ENCODE results near the gene CENPP.

The CENPP gene

GRCh38 chr9:92295827-92296258 is 29.9 kb upstream of the CENPP start:
- Histone ChIP-seq H3K9ac (ENCODE audit: low read length) (no peak overlapping the region), H3K27me3 (ENCODE audit: low read depth, low read length) (no peaks in the 10 kb centered on the region), H3K4me3 (ENCODE audit: low read length) (no peak overlapping the region), H3K9me3 (ENCODE audit: insufficient read depth, low read length) (no peaks in the 10 kb centered on the region), H3K36me3 (replicated peaks; ENCODE audit: low read depth, low read length) (peaks cover 45% of the 10 kb centered on the region), H3K4me1 (ENCODE audit: low read length) (peaks cover 29% of the 10 kb centered on the region), H4K20me1 (ENCODE audit: insufficient read depth, low read length) (peaks cover 13% of the 10 kb centered on the region), H3K79me2 (ENCODE audit: low read length) (peaks cover 46% of the 10 kb centered on the region), H2AFZ (ENCODE audit: low read depth, low read length) (no peak overlapping the region), H3K27ac (ENCODE audit: low read length) (no peak overlapping the region), H3K4me2 (ENCODE audit: low read length) (no peak overlapping the region)
- TF ChIP-seq EZH2phosphoT487 (IDR thresholded peaks at IDR 0.05; ENCODE audit: low read depth) (no peak), CTCF (IDR thresholded peaks at IDR 0.05; ENCODE audit: low read depth, low read length) (no peak)

DNA sequence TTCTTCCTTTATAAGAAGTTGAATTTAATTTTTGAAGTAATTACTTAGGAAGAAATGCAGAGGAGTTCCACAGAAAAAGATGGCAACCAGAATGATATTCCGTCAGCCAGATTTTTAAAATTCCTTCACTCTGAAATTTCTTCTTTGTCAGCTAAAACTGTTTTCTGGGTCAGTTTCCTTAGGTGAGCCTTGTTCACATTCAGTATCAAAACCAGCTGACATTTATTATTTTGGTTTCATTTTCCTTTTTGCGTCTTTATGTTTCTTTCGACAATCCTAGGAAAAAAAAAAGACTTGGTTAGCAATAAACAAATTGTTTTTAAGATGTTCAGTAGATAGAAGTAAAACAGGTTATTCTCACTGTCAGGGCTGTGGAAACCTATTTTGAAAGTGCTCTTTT is 28.1 kb upstream of the CENPP start:
- Histone ChIP-seq H3K4me1 (ENCODE audit: low read length) (peaks cover 12% of the 10 kb centered on the region), H3K4me3 (ENCODE audit: low read length) (no peak overlapping the region), H3K36me3 (replicated peaks; ENCODE audit: low read depth, low read length) (peaks cover 44% of the 10 kb centered on the region), H3K4me2 (ENCODE audit: low read length) (no peak overlapping the region), H3K9me3 (ENCODE audit: insufficient read depth, low read length) (no peaks in the 10 kb centered on the region), H3K27ac (ENCODE audit: low read length) (no peak overlapping the region), H2AFZ (ENCODE audit: low read depth, low read length) (no peak overlapping the region), H3K79me2 (ENCODE audit: low read length) (peaks cover 28% of the 10 kb centered on the region), H4K20me1 (ENCODE audit: insufficient read depth, low read length) (no peaks in the 10 kb centered on the region), H3K27me3 (ENCODE audit: low read depth, low read length) (no peaks in the 10 kb centered on the region), H3K9ac (ENCODE audit: low read length) (no peak overlapping the region)
- TF ChIP-seq EZH2phosphoT487 (IDR thresholded peaks at IDR 0.05; ENCODE audit: low read depth) (no peak), CTCF (IDR thresholded peaks at IDR 0.05; ENCODE audit: low read depth, low read length) (no peak)

GRCh38 chr9:92298036-92298435 is 27.7 kb upstream of the CENPP start:
- Histone ChIP-seq H3K9me3 (ENCODE audit: insufficient read depth, low read length) (no peaks in the 10 kb centered on the region), H2AFZ (ENCODE audit: low read depth, low read length) (no peak overlapping the region), H4K20me1 (ENCODE audit: insufficient read depth, low read length) (no peaks in the 10 kb centered on the region), H3K4me1 (ENCODE audit: low read length) (peaks cover 12% of the 10 kb centered on the region), H3K27ac (ENCODE audit: low read length) (no peak overlapping the region), H3K36me3 (replicated peaks; ENCODE audit: low read depth, low read length) (peaks cover 44% of the 10 kb centered on the region), H3K4me2 (ENCODE audit: low read length) (no peak overlapping the region), H3K9ac (ENCODE audit: low read length) (no peak overlapping the region), H3K27me3 (ENCODE audit: low read depth, low read length) (no peaks in the 10 kb centered on the region), H3K4me3 (ENCODE audit: low read length) (no peak overlapping the region), H3K79me2 (ENCODE audit: low read length) (peaks cover 24% of the 10 kb centered on the region)
- TF ChIP-seq EZH2phosphoT487 (IDR thresholded peaks at IDR 0.05; ENCODE audit: low read depth) (no peak), CTCF (IDR thresholded peaks at IDR 0.05; ENCODE audit: low read depth, low read length) (no peak)

DNA sequence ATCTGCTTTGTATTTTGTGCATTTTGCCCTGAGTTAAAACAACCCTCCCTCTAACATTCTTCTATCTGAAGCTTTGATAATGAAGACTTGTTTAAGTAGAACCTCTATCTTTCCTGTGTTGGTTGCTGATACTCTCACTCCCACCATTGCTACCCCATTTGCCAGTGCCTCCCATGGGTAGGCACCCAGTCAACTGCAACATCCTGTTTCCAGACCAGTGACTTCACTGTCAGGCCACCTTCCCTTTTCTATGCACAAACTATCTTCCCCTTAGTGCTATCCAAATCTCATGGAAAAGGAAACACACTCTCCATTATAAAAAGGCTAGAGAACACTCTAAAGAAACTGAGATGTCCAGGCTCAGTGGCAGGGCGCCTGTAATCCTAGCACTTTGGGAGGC is 26.6 kb upstream of the CENPP start:
- H4K20me1 ChIP-seq (ENCODE audit: insufficient read depth, low read length), result no peaks in the 10 kb centered on the region
- H3K9ac ChIP-seq (ENCODE audit: low read length), result no peak overlapping the region
- no peak overlapping the region for H2AFZ ChIP-seq (ENCODE audit: low read depth, low read length)
- H3K79me2 ChIP-seq (ENCODE audit: low read length), result peaks cover 17% of the 10 kb centered on the region
- H3K4me1 ChIP-seq (ENCODE audit: low read length), result peaks cover 12% of the 10 kb centered on the region
- no peaks in the 10 kb centered on the region for H3K27me3 ChIP-seq (ENCODE audit: low read depth, low read length)
- no peak overlapping the region for H3K4me3 ChIP-seq (ENCODE audit: low read length)
- H3K36me3 ChIP-seq (replicated peaks; ENCODE audit: low read depth, low read length), result peaks cover 48% of the 10 kb centered on the region
- no peak overlapping the region for H3K4me2 ChIP-seq (ENCODE audit: low read length)
- no peak overlapping the region for H3K27ac ChIP-seq (ENCODE audit: low read length)
- no peak for TF ChIP-seq EZH2phosphoT487 (IDR thresholded peaks at IDR 0.05; ENCODE audit: low read depth)
- no peak for TF ChIP-seq CTCF (IDR thresholded peaks at IDR 0.05; ENCODE audit: low read depth, low read length)
- H3K9me3 ChIP-seq (ENCODE audit: insufficient read depth, low read length), result no peaks in the 10 kb centered on the region
